Kidney (tissue), 14 donors: Measurements from ENCODE around the gene RAB36. TPM values are rescaled to one million over a fixed set of nuclear protein-coding genes. Genes with fewer than 3 reads are reported as not detected.

ENCODE experiments used
- DNase-seq, 5 donors: peaks; one replicate each; pipeline ENCODE4 v3.0.0-alpha.2; 2013 to 2020
- FAIRE-seq: peaks from 2 replicates; lab custom pipeline; 2012; peaks lifted over from hg19 to GRCh38; lab: Jason Lieb, UNC
- H3K27ac ChIP-seq, 2 donors: one replicate each; pipeline ENCODE4 v1.7.0; 2013; ENCODE audit warnings: low read depth in 2 of 2, low read length in 2 of 2, inconsistent platforms in 1 of 2
- H3K27me3 ChIP-seq: one replicate; pipeline ENCODE4 v1.7.1; 2013; ENCODE audit warnings: low read length, inconsistent platforms; ENCODE audit not compliant: control insufficient read depth, insufficient read depth
- H3K36me3 ChIP-seq, 3 donors: one replicate each; pipeline versions ENCODE4 v1.7.0 to v1.7.1; 2013; ENCODE audit warnings: low read length in 3 of 3, control low read depth in 1 of 3, inconsistent platforms in 1 of 3; ENCODE audit not compliant: insufficient read depth in 3 of 3, control insufficient read depth in 2 of 3
- H3K4me1 ChIP-seq, 3 donors: one replicate each; pipeline versions ENCODE4 v1.7.0 to v1.7.1; 2013; ENCODE audit warnings: low read length in 3 of 3, inconsistent platforms in 1 of 3, low read depth in 1 of 3; ENCODE audit not compliant: control insufficient read depth in 2 of 3, insufficient read depth in 2 of 3
- H3K4me3 ChIP-seq, 3 donors: one replicate each; pipeline versions ENCODE4 v1.7.0 to v1.8.1; 2013; ENCODE audit warnings: low read length in 3 of 3, control low read depth in 1 of 3, inconsistent platforms in 1 of 3
- H3K9ac ChIP-seq, 3 donors: one replicate each; pipeline versions ENCODE4 v1.7.0 to v1.7.1; 2013; ENCODE audit warnings: low read length in 3 of 3, control low read depth in 1 of 3, inconsistent platforms in 1 of 3
- H3K9me3 ChIP-seq, 3 donors: one replicate each; pipeline versions ENCODE4 v1.7.0 to v1.7.1; 2013; ENCODE audit warnings: low read length in 3 of 3, control low read depth in 1 of 3, inconsistent platforms in 1 of 3; ENCODE audit not compliant: control insufficient read depth in 2 of 3, insufficient read depth in 1 of 3
- CTCF ChIP-seq: IDR thresholded peaks from 3 replicates; pipeline ENCODE4 v1.5.1; 2012; ENCODE audit warnings: mild to moderate bottlenecking, moderate library complexity, borderline replicate concordance; ENCODE audit not compliant: insufficient read depth; ENCODE audit errors: extremely low read depth
- intact Hi-C: fragments of 100-400 bp; cut with DNase I; formaldehyde crosslinking; loops from one replicate; pipeline ENCODE4 v1.11.1; 2022
- polyA plus RNA-seq: library from polyadenylated mRNA; stranded (reverse); fragments of 350-450 nt; fragmentation: Illumina TruSeq; extraction: RNeasy Lipid Tissue Mini Kit (QIAGEN cat#74804); gene quantifications from one replicate; pipeline ENCODE4 v1.2.3, GENCODE V29; 2014; ENCODE audit warnings: low read depth, low replicate concordance; ENCODE audit not compliant: insufficient read depth
- total RNA-seq: library from RNA; stranded (reverse); fragmentation: NEBNext Ultra II Directional; extraction: Animal tissue kit (Norgen Biotek cat#: 25700); gene quantifications from one replicate; pipeline ENCODE4 v1.2.1, GENCODE V29; 2021
- donor health status: control.
- donor health status: control.
- donor health status: control.
- donor health status: control.
- donor health status: control.
- donor health status: DM: yes; HTN: yes; CAD: no.
- donor health status: Normal renal cell carcinoma (clear cell type).

The RAB36 gene
- total and polyA plus RNA-seq, 2 donors from 2014 or later = 9.7 to 30.5 TPM

GRCh38 chr22:23110190-23110921 lies 34.9 kb upstream of the RAB36 start:
- intact Hi-C loops = no loop called here
- DNase-seq (peak in 3 of 5 donors; percentile 27 to 58 (median 27)), FAIRE-seq (no peak)
- Histone ChIP-seq H3K36me3 (no peaks in the 10 kb centered on the region), H3K27ac (no peak overlapping the region), H3K27me3 (no peaks in the 10 kb centered on the region), H3K4me3 (no peak overlapping the region), H3K9ac (no peak overlapping the region), H3K4me1 (peaks cover 0 to 8% (median 0%) of the 10 kb centered on the region in 3 donors), H3K9me3 (no peaks in the 10 kb centered on the region)
- no peak for TF ChIP-seq CTCF

- FAIRE-seq (no peak), DNase-seq (no peak)
- intact Hi-C loops = no loop called here
- H3K36me3 ChIP-seq = no peaks in the 10 kb centered on the region
- no peak for TF ChIP-seq CTCF
- no peak overlapping the region for H3K4me3 ChIP-seq
- no peaks in the 10 kb centered on the region for H3K27me3 ChIP-seq
- H3K9ac ChIP-seq = no peak overlapping the region
- no peaks in the 10 kb centered on the region for H3K9me3 ChIP-seq
- H3K4me1 ChIP-seq = peaks cover 0 to 8% (median 0%) of the 10 kb centered on the region in 3 donors
- no peak overlapping the region for H3K27ac ChIP-seq
These were observed 34.3 kb upstream of the RAB36 start for GRCh38 chr22:23110922-23111527.

- no peak for TF ChIP-seq CTCF
- Histone ChIP-seq H3K27me3 (no peaks in the 10 kb centered on the region), H3K27ac (no peak overlapping the region), H3K4me3 (no peak overlapping the region), H3K4me1 (no peaks in the 10 kb centered on the region), H3K9me3 (no peaks in the 10 kb centered on the region), H3K36me3 (no peaks in the 10 kb centered on the region), H3K9ac (no peak overlapping the region)
- DNase-seq (no peak), FAIRE-seq (no peak)
- intact Hi-C loops = no loop called here
These were observed 32.7 kb upstream of the RAB36 start for GRCh38 chr22:23112472-23113012.
